SH-SY5Y (cell line): ENCODE results near the gene PNPLA5.

Source experiments
- GATA2 ChIP-seq: IDR thresholded peaks from 2 replicates; pipeline ENCODE4 v1.6.1; 2011; ENCODE audit warnings: mild to moderate bottlenecking, low read depth, low read length
- GATA3 ChIP-seq: IDR thresholded peaks from 2 replicates; pipeline ENCODE4 v1.6.1; 2011; ENCODE audit warnings: low read depth, mild to moderate bottlenecking, low read length, moderate library complexity

The PNPLA5 gene

DNA sequence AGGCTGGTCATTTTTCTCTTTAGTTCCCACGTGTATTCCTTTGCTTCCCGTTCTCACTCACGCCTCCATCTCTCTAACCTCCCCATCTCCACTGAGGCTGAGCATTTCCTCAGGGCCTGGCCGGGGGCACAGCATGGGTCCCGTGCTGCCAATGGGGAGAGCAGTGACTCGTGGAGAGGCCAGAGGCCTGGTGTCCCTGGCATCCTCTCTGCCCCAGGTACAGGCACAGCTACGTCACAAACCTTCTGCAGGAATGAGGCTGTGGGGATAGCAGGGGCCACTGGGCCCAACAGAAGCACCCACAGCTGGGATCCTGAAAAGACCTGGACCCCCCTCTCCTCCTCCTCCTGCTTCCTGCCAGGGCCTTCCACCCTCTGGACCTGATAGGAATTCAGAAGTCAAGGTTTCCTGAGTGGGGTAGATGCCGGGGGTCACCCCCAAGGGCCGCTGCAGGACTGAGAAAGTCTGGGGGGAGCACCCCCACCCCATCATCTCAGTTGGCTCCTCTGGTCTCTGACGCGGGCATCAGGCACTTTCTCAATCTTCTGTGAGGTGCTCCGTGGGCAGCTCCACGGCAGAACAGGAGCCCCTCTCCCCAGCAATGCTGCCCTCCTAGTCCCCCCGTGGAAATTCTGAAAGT, 11.8 kb downstream of the PNPLA5 start:
- TF ChIP-seq GATA3 (no peak), GATA2 (no peak)

DNA sequence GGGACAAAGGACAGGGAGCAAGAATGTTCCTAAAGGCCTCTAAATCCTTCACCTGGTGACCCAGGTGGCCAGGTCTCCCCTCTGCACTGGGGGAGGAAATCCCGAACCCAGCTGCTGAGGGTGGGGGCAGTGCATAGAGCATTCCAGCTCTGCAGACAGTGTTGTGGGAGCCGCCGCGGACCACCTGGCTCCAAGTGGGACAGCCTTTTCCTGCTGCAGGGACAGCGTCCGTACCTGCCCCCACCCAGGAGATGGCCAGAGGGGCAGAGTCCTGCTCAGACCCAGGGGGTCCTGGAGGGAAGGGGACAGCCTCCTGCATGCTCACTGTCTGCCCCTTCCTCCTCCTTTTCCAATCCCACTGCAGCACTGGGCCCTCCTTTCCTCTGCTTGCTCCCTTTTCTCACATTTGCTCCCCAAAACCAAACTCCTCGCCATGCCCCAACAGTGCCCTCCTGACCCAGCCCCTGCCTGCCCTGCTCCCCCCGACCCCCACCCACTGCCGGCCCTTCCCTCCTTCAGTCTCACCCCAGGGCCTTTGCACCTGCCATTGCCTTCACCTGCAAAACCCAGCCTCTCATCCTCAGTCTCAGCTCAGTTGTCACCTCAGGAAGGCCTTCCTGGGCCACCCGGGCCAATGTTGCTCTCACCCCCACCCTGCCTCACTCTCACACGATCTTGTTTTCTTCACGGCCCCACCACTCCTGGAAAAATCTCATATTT, 12.8 kb downstream of the PNPLA5 start:
- TF ChIP-seq GATA3 (no peak), GATA2 (no peak)

DNA sequence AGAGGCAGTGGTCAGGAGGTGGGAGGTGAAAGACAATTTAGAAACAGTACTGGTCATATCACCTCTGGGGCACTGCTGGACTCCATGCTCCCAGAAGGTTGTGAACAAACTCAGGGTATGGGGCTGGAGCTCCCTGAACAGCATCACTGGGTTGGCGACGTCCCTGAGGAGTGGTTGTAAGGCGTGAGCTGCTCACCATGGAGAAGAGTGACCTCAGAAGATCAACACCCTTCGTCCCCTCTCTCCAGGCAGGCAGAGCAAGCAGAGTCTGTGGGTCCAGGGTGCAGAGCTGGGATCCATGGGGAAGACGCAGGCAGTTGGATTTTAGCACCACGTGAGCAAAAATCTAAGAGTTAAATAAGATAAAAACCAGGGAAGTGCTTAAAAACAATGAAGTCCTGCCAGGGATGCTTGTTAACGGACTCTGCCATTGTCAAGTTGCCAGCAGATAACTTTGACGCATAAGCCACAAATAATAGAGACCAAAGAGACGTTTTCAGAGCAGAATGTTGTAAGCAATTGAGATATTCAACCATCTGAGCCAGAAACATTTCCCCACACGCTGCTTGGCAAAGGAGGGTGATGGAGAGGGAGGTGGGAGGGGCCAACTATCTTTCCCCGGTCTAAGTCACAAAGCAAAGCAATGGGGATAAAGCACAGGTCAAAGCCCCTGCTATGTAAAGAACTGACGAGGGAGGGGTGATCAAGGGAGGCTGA, 13.6 kb downstream of the PNPLA5 start:
- TF ChIP-seq GATA2 (no peak), GATA3 (no peak)

DNA sequence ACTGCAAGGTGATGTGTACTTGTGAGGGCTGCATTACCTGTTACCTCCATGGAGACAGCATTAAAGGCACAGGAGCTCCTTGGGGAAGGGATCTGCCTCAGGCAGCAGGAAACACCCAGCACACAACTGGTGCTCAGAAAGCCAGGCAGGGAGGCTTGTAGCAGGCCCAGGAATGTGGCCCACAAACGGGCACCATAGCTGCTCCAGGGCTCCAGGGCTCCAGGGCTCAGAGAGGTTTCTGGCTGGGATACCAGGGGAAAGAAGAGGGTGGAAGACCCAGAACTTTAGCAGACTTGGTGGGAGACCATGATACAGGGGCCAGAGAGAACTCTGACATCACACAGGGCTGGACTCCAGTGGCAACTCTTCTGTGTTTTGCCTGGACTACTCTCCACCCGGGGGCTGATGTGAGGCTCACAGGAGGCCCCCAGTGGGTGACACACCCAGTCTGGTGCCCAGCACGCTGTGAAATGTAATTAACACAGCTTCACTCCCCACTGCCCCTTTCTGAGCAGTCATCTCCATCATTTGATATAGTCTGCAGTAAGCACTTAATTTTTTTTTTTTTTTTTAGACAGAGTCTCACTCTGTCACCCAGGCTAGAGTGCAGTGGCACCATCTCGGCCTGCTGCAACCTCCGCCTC, 14.8 kb downstream of the PNPLA5 start:
- TF ChIP-seq GATA2 = no peak
- TF ChIP-seq GATA3 = no peak

DNA sequence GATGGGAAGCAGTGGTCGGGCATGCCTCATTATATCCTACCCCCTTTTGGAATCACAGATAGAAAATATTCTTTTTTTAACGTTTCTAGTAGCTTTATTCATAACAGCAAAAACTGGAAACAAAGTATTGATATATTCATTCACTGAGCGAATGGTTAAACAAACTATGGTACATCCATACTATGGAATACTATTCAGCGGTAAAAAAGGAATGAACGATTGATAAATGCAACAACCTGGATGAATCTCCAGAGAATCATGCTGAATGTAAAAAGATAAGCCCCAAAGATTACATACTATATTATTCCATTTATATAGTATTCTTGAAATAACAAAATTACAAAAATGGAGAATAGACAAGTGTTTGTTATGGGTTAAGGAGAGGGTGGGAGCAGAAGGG, 22.0 kb downstream of the PNPLA5 start:
- TF ChIP-seq GATA3 (no peak), GATA2 (no peak)

DNA sequence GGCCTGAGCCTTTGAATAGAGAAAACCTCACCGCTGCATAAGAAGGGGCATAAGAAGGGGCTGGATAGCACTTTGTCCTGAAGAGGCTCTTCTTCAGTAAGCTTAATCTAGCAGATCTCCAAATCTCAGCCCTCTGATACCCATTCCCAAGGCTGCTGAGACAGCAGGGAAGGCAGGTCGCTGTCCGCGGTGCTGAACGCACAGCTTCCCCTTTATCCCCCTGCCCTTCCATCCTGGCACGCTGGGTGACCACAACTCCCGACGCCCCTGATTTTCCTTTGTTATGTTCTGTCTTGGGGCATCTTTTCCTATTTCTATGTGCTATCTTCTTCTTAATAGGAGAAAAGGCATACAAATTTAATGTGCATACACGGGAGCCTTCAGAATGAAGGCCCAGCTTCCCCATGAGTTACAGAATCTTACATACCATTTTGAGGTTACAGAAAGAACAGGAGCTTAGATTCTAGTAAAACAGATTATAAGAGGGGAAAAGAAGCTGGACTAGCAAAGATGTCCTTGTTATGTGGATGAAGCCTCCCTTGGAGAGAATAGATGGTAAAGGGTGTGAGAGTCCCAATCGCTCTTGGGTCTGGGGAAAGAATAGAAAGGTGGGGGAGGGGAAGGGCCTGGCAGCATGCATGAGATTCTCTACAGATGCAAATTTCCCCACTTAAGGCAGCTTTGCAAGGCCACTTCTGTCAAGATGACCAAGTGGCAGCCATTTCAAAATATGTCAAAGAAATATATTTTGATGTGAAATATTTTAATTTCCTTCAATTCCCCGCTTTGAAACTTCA, 23.8 kb downstream of the PNPLA5 start:
- TF ChIP-seq GATA2 (no peak), GATA3 (no peak)

DNA sequence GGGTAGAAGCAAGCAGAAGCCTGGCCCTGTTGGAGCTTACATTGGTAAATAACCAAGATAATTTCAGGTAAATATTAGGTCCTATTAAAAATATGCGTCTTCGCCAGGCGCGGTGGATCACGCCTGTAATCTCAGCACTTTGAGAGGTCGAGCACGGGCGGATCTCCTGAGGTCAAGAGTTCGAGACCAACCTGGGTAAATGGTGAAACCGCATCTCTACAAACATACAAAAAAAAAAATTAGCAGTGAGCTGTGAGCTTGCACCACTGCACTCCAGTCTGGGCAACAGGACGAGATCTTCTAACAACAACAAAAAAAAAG, 29.0 kb downstream of the PNPLA5 start:
- TF ChIP-seq GATA3 (no peak), GATA2 (no peak)

DNA sequence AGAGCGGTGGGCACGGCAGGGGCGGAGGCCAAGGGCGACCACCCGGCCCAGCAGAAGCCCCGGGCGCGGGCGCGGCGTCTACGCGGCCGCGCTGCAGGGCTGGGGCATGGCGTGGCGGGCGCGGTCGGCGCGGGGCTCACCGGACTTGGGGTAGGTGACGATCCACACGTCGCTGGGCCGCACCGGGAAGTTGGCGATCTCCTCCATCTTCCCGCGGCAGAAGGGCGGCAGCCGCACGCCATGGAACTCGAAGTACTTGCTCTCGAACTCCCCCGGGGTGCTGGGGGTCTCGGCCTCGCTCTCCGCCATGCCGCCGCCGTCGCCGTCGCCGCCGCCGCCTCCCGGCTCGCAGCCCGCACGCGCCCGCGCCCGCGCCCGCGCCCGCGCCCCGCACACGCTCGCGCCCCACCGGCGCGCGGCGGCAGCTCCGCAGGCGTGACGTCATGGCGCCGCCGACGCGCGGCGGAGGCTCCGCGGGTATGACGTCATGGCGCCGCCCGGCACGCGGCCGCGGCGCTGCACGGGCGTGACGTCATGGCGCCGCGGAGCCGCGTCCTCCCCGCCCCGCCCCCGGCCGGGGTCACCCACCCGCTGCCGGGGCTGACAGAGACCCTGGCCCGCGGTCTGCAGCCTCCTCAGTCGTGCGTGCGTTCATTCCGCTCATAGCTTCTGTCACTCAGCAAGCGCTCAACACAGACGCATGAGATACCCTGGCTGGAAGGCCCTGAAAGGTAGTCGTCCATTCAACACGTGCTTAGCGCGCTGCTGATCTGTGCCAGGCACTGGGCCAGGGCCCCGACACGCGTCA, 29.5 kb downstream of the PNPLA5 start, which contains the start of gene SULT4A1:
TSS of gene SULT4A1 (minus strand) at position 440 of the 808 bp plus-strand sequence. CDS start at position 309, 131 bp downstream.
- TF ChIP-seq GATA2 (no peak), GATA3 (no peak)

DNA sequence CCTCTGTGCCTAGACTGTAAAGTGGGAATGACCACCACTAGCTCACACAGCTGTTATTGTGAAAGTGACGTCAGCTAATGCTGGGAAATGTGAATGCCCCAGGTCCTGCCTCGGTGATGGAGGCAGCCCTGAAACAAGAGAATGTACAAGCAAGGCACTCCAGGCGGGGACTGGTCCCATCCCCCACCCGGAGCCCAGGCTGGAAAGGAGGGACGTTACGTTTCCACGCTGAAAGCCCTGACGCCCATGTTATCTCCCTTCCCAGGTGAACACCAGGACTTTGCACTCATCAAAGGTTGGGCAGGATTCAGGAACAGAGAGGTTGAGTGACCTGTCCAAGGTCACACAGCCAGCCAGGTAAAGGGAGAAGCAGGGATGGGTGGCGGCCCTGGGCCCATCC, 30.3 kb downstream of the PNPLA5 start:
- no peak for TF ChIP-seq GATA2

DNA sequence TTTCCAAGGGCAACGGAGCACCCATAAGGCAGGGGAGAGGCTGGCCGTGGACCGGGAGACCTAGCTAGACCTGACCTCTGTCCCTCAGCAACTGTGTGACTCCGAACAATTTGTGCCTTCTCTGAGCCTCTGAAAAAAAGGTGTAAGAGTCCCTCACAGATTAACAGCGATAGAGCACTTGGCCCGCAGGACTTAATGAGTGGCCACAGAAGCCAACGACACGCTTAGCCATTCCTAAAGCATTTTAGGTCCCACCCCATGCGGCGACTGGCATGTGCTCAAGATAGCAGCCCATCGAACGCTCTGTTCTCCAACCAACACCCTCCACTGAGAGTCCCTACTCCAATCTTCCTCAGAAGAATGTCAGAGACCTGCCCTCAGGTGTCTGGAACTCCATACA, 31.0 kb downstream of the PNPLA5 start:
- TF ChIP-seq GATA3 (no peak), GATA2 (no peak)

DNA sequence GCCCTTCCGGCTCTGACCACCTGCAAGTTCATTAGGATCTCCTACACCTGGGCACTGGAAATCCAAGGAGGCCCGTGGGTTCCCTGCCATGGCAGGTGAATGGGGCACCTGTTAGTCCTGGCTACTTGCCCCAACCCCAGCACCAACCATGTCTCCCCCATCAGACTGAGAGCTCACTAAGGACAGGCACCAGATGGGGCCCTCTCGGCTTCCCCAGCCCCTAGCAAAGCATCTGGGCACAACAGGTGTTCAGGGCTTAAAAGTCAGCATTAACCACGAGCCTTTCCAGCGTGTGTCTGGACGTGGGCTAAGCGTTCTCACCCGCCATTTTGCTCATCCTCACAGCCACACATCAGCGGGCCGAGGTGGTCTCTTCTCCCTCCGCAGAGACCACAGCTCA, 31.7 kb downstream of the PNPLA5 start:
- TF ChIP-seq GATA2 (no peak), GATA3 (no peak)

DNA sequence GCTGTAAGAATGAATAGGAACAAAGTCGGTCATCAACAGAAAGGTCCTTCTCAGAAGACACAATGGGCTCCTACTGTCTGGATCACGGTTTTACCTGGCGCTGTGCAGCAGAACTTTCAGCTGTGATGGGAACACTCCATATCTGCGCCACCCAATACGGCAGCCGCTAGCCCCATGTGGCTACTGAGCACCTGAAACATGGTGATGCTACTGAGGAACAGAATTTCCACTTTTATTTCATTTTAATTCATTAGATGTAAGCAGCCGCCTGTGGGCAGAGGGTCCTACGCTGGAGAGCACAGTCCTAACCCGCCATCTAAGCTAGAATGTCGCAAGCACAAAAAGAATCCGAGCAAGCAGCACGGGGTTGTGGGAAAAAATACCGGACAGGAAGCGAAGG, 32.2 kb downstream of the PNPLA5 start:
- no peak for TF ChIP-seq GATA2

DNA sequence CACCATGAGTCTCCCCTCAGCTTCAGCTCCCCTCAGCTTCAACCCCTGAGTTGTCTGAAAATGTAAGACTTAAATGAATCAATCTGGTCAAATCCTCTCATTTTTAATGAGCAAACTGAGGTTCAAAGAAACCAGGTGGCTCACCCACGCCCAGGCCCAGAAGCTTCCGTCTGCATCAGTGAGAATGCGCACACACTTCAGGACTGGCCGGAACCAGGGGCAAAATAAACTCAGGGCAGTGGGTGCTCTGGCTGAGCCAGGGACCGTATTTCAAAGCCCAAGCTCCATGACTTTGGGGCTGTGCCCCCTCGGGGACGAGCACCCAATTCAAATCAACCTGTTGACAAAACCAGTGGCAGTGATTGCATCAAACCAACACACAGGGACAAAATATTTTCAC, 32.6 kb downstream of the PNPLA5 start:
- TF ChIP-seq GATA2 (no peak), GATA3 (no peak)
